ENCODE data around the gene CADM3.

CADM3 gene

GRCh38 chr1:159248311-159248710, 76.9 kb downstream of the CADM3 start:
- in situ Hi-C loops (cut with HindIII; ENCODE audit: low sequenced_read_pairs): no loop called here

- in situ Hi-C loops (cut with HindIII; ENCODE audit: low sequenced_read_pairs): no loop called here
These were observed 79.3 kb downstream of the CADM3 start for GRCh38 chr1:159250638-159251216.

Measured in endothelial cell of hepatic sinusoid (primary cell).